T-helper 2 cell treated with Interferon-gamma antibody and Interleukin-4, amounts not matched to agents 5 μg/mL and 100 μg/mL, for 36 hours (primary cell): ENCODE data around the gene TMEM53.
"Not testable (repeated sequence)": the region's sequence is repeated elsewhere in the genome, so short reads cannot be mapped to it uniquely, and the experiment has no call there.

ENCODE experiments used
- DNase-seq: peaks from one replicate; pipeline ENCODE4 v3.0.0; 2021; ENCODE audit warnings: low spot score
- H3K27ac Mint-ChIP-seq: one replicate; pipeline ENCODE4 v1.8.0; 2021; ENCODE audit warnings: mild to moderate bottlenecking, mixed read lengths
- H3K27me3 Mint-ChIP-seq: one replicate; pipeline ENCODE4 v1.8.0; 2021; ENCODE audit warnings: low read depth, mixed read lengths
- H3K36me3 Mint-ChIP-seq: one replicate; pipeline ENCODE4 v1.8.0; 2021; ENCODE audit warnings: low read depth, mixed read lengths
- H3K4me1 Mint-ChIP-seq: one replicate; pipeline ENCODE4 v1.8.0; 2021; ENCODE audit warnings: low read depth, mixed read lengths
- H3K4me3 Mint-ChIP-seq: one replicate; pipeline ENCODE4 v1.8.0; 2022; ENCODE audit warnings: mild to moderate bottlenecking, moderate library complexity, mixed read lengths
- H3K9me3 Mint-ChIP-seq: one replicate; pipeline ENCODE4 v1.8.0; 2021; ENCODE audit warnings: mixed read lengths

The TMEM53 gene

DNA sequence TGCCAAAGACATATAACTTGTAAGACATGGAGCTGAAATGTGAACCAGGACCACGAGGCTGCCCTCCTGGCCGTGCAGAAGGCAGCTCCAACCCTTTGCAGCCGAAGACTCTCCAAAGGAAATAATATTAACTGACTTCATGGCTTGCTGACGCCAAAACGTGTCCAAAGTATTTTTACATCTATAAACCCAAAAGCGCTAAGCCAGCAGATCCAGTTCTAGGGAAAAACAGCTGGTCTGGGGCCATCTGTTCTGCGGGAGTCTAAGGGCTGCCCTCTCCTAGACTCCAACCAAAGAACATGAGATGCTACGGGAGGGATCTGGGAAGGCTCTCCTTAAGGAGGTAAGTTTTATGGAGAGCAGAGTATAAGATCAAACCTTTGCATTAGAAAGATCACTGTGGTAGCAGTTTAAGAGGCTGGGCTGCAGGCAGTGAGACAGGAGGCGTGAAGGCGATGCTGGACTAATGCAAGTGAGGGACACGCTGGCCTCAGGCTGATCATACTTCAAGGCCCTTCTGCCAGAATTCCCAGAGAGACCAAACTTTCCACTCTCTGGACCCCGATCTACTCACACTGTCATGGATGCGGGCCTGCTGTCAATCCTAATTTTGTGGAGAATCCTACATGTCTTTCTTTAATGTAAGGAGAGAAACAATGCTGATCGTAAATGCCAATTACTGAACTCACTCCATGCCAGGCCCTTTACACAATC, 1.2 kb downstream of the TMEM53 start:
- Mint-ChIP-seq H3K4me1 (peaks cover 27% of the 10 kb centered on the region), H3K4me3 (peak overlapping the region; percentile 88), H3K27ac (peak overlapping the region; percentile 73), H3K9me3 (no peaks in the 10 kb centered on the region), H3K27me3 (no peaks in the 10 kb centered on the region), H3K36me3 (no peaks in the 10 kb centered on the region)
- no peak for DNase-seq

DNA sequence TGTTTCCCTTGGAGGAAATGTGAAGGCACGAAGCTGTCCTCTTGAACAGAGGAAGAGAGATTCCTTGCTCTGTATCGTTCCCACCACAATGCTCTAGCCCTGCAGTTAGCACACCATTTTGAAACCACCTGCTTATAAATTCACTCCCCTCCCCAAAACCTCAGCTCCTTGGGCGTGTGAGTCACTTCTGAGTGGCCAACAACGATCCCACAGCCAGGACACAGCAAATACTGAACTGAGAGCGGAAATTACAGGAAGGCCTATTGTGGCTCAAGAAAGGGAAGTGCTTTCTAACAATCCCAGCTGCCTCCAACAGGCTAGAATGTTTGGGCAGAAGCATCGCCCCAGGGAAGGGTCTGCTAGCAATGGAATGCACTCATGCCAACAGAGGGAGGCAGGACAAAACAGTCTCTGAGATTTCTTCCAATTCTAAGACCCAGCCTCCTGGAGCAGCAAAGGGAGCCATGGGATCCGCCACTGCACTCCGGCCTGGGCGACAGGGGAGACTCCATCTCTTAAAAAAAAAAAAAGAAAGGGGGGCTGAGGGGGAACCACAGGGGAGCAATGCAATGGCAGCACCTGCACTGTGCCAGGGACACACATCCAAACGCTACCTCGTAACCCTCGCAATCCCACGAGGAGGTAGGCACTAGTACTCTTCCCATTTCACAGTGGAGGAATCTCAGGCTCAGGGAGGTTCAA, 1.9 kb downstream of the TMEM53 start:
- no peaks in the 10 kb centered on the region for H3K27me3 Mint-ChIP-seq
- H3K9me3 Mint-ChIP-seq = no peaks in the 10 kb centered on the region
- no peaks in the 10 kb centered on the region for H3K36me3 Mint-ChIP-seq
- H3K27ac Mint-ChIP-seq = peak overlapping the region; percentile 55
- H3K4me3 Mint-ChIP-seq = peak overlapping the region; percentile 88
- peaks cover 27% of the 10 kb centered on the region for H3K4me1 Mint-ChIP-seq
- DNase-seq = peak; percentile 40

DNA sequence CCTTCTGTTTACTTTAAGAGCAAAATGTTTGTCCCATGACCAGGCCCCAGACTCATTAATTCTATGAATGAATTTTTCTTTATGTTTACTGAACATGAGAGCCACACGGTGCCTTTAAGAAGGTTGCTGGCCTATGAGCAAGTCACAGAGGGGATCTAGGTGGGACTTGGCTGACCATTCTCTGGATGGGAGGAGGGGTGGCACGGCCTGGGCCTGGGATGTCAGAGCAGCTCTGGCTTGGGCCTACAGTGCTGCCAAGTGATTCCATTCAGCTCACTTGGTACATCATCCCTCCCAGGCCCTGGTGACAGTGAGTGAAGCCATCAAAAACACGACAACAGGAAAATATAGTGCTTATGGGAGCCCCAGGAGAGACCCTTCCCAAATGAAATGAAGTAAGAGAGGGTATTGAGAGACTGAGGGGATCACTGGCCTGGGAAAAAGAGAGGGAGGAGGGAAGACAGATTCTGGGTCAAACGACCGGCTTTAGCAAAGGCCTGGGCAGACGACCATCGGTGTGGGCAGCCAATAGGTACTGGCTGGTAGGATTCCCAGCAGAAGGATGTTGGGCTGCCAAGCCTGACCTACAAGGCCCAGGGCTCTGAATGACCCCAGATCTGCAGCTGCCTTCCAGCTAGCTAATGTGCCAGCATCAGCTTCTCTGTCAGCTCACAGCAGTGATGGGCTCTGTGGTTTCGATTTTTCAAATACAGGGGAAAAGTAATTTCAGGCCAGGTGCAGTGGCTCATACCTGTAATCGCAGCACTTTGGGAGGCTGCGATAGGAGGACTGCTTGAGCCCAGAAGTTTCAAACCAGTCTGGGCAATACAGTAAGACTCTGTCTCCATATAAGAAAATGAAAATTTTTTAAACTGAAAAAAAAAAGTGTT, 3.3 kb downstream of the TMEM53 start:
- Mint-ChIP-seq H3K27ac (no peak overlapping the region), H3K9me3 (no peaks in the 10 kb centered on the region), H3K4me1 (peaks cover 27% of the 10 kb centered on the region), H3K27me3 (no peaks in the 10 kb centered on the region), H3K36me3 (no peaks in the 10 kb centered on the region), H3K4me3 (no peak overlapping the region)
- no peak for DNase-seq

DNA sequence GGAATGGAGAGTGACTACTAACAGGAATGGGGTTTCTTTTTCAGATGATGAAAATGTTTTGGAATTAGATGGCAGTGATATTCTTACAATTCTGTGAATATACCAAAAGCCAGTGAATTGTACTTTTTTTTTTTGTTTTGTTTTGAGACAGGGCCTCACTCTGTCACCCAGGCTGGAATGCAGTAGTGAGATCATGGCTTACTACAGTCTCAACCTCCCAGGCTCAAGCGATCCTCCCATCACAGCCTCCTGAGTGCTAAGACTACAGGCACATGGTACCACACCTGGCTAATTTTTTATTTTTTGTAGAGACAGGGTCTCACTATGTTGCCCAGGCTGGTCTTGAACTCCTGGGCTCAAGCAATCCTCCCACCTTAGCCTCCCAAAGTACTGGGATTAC, 7.6 kb downstream of the TMEM53 start:
- not testable (repeated sequence) for H3K27ac Mint-ChIP-seq, DNase-seq, H3K4me3 Mint-ChIP-seq, H3K27me3 Mint-ChIP-seq, H3K36me3 Mint-ChIP-seq, H3K9me3 Mint-ChIP-seq
- H3K4me1 Mint-ChIP-seq = peaks cover 11% of the 10 kb centered on the region

DNA sequence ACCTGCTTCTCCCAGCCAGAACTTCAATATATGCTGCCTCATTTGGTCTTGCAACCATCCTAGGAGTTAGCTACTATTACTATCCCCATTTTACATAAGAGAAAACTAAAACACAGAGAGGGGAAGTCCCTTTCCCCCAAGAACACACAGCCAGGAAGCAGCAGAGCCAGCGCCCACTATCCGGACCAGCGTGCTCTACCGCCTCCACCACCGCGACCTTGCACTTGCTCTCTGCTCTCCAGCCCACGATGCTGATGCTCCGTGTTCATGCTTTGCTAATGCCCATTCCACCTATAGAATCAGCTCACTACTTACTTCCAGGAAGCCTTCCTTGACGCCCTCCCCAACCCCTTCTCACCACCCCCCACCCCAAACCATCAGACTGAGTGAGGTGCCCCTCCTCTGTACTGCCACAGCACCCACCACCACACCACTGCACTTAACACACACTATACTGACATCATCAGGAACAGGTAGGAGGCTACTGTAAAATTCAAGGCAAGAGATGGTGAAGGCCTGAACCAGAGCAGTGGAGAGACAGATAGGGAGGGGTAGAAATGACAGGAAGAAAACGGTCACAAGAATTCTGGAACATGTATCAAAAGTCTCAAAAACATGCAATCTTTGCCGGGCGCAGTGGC, 9.4 kb downstream of the TMEM53 start:
- Mint-ChIP-seq H3K27ac (no peak overlapping the region), H3K4me1 (peaks cover 11% of the 10 kb centered on the region), H3K4me3 (peak overlapping the region; percentile 9), H3K27me3 (no peaks in the 10 kb centered on the region), H3K36me3 (no peaks in the 10 kb centered on the region), H3K9me3 (no peaks in the 10 kb centered on the region)
- DNase-seq = peak; percentile 34

DNA sequence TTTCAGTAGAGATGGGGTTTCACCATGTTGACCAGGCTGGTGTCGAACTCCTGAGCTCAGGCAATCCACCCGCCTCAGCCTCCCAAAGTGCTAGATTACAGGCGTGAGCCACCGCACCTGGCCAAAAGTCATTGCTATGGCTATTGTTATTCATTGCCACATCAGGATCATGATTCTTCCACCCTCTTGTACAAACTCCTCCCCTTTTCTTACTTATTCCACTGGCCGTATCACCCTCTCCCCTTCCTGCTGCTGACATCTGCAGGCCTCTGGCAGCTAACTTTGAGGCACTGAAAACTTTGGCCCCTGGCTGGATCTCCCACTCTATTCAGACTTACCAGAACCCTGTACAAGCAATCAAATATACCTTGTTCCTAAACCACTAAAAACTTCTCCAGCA, 10.9 kb downstream of the TMEM53 start:
- Mint-ChIP-seq H3K9me3 (no peaks in the 10 kb centered on the region), H3K4me1 (peaks cover 11% of the 10 kb centered on the region), H3K36me3 (no peaks in the 10 kb centered on the region), H3K4me3 (no peak overlapping the region), H3K27me3 (no peaks in the 10 kb centered on the region), H3K27ac (no peak overlapping the region)
- no peak for DNase-seq

DNA sequence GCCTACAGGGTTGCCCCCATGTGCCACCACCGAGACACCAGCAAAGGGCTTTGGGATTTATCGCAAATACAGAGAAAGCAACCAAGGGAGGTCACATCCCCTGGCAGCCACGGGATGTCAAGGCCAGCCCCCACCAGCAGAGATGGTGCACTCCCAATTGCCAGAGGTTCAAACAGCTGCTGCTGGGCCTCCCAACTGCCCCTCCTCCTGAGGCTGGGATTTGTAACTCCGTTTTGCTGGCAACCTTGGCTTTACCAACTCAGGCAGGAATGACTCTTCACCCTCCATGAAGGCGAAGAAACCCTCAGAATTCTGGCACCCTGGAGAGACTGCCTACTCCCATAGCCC, 11.6 kb downstream of the TMEM53 start:
- Mint-ChIP-seq H3K9me3 (no peaks in the 10 kb centered on the region), H3K4me3 (no peak overlapping the region), H3K27me3 (no peaks in the 10 kb centered on the region), H3K36me3 (no peaks in the 10 kb centered on the region), H3K4me1 (peaks cover 11% of the 10 kb centered on the region), H3K27ac (no peak overlapping the region)
- no peak for DNase-seq

DNA sequence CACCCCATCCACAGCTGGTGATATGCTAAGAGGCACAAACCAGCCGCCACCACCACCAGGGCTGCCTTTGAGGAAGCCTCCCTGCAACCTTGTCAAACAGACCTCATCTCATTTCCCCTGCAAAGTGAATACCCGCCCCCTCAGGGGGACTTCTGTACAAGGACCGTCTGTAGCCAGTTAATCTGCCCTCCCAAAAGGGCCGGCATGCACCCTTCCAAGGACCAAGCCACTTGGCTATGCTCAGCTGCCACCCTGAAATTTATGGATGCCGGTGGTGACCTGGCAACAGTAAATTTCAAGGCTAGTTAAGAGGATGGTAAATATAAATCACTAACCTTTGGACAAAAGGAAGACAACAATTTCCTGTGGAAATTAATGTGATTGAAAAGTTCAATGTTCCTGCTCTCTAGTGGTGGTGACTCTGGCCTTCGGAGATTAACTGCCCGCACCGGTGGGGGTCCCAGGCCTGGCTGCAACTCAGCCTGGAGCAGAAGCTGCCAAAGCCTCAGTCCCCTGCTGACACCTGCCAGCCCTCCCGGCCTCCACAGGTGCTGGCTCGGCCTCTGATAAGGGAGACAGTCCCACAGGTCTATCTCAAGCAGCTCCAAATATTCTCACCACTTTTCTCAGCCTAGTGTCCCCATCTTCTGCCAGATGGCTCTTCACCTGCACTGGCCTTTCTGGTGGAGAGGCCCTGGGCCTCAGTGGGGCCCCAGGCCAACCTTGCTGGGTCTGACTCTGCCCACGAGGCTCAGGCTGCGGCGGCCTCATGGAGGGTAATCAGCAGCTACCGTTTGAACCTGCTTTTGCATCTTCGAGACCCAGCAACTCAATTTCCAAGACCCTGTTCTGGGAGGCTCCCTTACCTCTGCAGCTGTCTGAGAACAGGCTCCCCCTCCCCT, 12.2 kb downstream of the TMEM53 start:
- Mint-ChIP-seq H3K36me3 (no peaks in the 10 kb centered on the region), H3K4me1 (peaks cover 11% of the 10 kb centered on the region), H3K9me3 (no peaks in the 10 kb centered on the region), H3K27me3 (no peaks in the 10 kb centered on the region), H3K27ac (no peak overlapping the region), H3K4me3 (no peak overlapping the region)
- DNase-seq = no peak

DNA sequence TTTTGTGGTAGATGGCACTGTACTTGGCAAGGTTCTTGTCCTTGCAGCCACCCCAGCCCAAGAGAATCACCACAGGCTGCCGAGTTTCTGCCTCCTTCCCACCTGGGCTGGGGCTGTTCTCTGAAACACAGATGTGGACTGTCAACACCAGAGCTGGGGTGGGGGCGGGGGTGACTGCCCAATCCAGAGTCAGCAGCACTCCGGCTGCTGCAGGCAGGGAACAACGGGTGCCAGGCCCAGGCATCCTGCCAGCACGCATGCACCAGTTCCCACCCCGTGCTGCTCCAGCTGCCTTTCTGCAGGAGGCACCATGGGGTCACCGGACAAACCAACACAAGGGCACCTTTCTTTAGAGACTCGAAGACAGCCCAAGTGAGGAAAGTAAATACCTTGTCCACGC, 14.1 kb downstream of the TMEM53 start:
- Mint-ChIP-seq H3K4me3 (no peak overlapping the region), H3K27me3 (no peaks in the 10 kb centered on the region), H3K4me1 (peaks cover 11% of the 10 kb centered on the region), H3K36me3 (no peaks in the 10 kb centered on the region), H3K9me3 (no peaks in the 10 kb centered on the region), H3K27ac (no peak overlapping the region)
- DNase-seq = no peak

DNA sequence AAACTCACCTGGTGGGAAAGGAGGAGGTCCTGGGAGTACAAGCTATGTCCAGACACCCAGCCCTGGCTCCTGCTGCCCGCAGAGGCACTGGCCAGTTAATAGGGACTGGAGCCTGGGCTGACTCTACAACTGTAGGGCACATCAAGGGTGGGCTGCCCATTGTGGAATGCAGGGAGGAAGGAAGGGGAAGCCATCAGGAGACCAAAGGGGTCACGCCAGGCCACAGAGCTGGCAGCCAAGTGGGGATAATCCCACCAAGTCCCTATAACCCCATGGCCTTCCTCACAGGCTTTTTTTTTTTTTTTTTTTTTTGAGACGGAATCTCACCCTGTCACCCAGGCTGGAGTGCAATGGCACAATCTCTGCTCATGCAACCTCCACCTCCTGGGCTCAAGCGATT, 14.7 kb downstream of the TMEM53 start:
- DNase-seq = no peak
- Mint-ChIP-seq H3K4me3 (no peak overlapping the region), H3K27me3 (no peaks in the 10 kb centered on the region), H3K36me3 (no peaks in the 10 kb centered on the region), H3K4me1 (peaks cover 5% of the 10 kb centered on the region), H3K27ac (no peak overlapping the region), H3K9me3 (no peaks in the 10 kb centered on the region)

DNA sequence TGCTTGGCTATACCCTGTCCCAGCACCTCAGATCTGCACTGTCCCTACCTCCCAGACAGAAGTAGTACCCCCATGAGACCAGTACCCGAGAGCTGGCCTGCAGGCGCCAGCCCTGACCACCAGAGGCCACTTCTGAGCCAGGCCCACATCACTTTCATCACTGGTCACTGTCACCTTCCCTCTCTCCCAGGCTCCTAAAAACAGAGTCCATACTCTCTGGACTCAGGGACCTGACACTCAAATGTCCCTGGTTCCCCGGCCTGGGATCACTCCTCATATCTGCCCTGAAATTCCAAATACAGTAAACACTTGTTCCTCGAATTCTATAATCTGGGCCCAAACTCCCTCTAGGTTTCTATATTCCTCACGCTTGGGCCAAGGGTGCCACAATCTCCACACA, 18.7 kb downstream of the TMEM53 start:
- H3K27ac Mint-ChIP-seq = no peak overlapping the region
- H3K4me1 Mint-ChIP-seq = no peaks in the 10 kb centered on the region
- H3K36me3 Mint-ChIP-seq = peaks cover 2% of the 10 kb centered on the region
- no peaks in the 10 kb centered on the region for H3K9me3 Mint-ChIP-seq
- H3K27me3 Mint-ChIP-seq = no peaks in the 10 kb centered on the region
- DNase-seq = no peak
- H3K4me3 Mint-ChIP-seq = no peak overlapping the region

DNA sequence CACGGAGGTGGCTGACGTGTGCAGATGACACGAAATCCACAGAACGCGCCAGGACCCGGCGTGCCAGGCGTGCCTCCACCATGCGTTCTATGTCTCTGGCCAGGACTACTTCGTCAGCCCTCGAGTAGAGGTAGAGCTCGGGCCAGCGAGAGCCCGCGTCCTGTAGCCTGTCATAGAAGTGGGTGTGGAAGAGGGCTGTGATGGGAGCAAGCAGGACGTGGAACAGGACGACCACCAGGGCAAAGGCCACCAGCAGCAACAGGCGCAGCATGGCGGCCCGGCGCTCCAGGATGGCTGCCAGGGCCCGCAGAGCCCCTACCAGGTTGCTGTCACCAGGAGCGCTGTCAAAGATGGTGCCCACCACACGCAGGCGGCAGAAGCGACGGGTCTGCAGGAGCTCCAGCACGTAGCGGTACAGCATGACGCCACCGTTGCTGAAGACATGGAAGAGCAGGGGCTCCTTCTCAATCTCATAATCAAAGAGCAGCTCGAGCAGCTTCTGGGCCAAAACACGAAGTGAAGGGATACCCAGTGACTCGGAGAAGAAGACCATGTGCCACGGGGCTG, 19.6 kb downstream of the TMEM53 start:
- peaks cover 2% of the 10 kb centered on the region for H3K36me3 Mint-ChIP-seq
- no peaks in the 10 kb centered on the region for H3K27me3 Mint-ChIP-seq
- no peak overlapping the region for H3K27ac Mint-ChIP-seq
- H3K4me1 Mint-ChIP-seq = no peaks in the 10 kb centered on the region
- H3K4me3 Mint-ChIP-seq = no peak overlapping the region
- DNase-seq = no peak
- no peaks in the 10 kb centered on the region for H3K9me3 Mint-ChIP-seq
